CD4-positive, alpha-beta T cell treated with Interleukin-17A for 4 hours (primary cell): ENCODE results near the gene DHRS13.
A peak's percentile ranks its signal among the peaks of the same experiment; 100 is the strongest.

Experiments
- DNase-seq: peaks from one replicate; pipeline ENCODE4 v3.0.0-alpha.2; 2020; ENCODE audit warnings: mixed read lengths

DHRS13 gene

GRCh38 chr17:28854457-28855335 lies 48.2 kb downstream of the DHRS13 start, which contains the start of gene ERAL1:
Gene ERAL1, plus strand, starts transcription at chr17:28855016. Its CDS starts 19 bp downstream, at chr17:28855035.
- DNase-seq = peak; percentile 83

- no peak for DNase-seq
Observed at GRCh38 chr17:28853295-28853694, 49.6 kb downstream of the DHRS13 start.

GRCh38 chr17:28849281-28849680 lies 53.6 kb downstream of the DHRS13 start:
- no peak for DNase-seq

GRCh38 chr17:28848667-28849066 lies 54.2 kb downstream of the DHRS13 start:
- peak; percentile 75 for DNase-seq
